K562 (cell line): ENCODE data around the gene SMIM45.

Experiments used
- EP300 ChIP-seq: IDR thresholded peaks from 2 replicates; pipeline ENCODE4 v1.6.1; 2012; ENCODE audit warnings: low read length, improper control_type of control experiment
- TF ChIP-seq, protein P1 (sequence below): sonication (generic); formaldehyde crosslinking; IDR thresholded peaks from 2 replicates; pipeline ENCODE4 v1.8.1; 2023; ENCODE audit warnings: mild to moderate bottlenecking, missing genetic modification reagents
- TF ChIP-seq, protein P2 (sequence below), 3 experiments: IDR thresholded peaks in 2 of 3; conservative IDR thresholded peaks in 1 of 3; 2 replicates each; pipeline ENCODE4 v1.5.1; 2011 to 2012; ENCODE audit warnings: low read length in 3 of 3, mild to moderate bottlenecking in 3 of 3, control low read depth in 2 of 3, improper control_type of control experiment in 1 of 3, inconsistent platforms in 1 of 3, low read depth in 1 of 3, mixed read lengths in 1 of 3, moderate library complexity in 1 of 3; ENCODE audit not compliant: insufficient read depth in 2 of 3

DNA sequence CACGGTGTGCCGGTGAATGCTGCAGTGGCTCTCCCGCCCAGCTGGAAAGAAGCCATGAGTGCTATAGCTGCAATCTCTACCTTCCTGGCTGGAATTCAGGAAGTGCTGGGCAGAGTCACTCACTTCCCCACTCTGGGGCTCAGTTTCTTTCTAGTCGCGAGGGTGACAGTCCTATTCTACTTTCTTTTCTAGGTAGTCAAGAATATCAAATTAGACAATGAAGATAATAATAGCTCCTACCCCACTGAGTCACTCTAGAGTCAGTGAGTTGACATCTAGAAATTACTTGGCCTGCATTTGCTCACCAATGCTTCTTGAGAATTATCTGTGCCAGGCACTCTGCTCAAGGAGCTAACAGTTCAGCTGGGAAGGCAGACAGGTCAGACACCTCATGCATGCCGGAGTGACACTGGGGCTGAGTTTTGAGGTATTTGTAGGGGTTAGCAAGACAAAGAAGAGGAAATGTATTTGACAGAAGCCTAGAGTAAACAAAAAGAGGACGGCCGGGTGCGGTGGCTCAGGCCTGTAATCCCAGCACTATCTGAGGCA lies 8.2 kb upstream of the SMIM45 start:
- no peak for TF ChIP-seq EP300
- TF ChIP-seq, protein P1, sequence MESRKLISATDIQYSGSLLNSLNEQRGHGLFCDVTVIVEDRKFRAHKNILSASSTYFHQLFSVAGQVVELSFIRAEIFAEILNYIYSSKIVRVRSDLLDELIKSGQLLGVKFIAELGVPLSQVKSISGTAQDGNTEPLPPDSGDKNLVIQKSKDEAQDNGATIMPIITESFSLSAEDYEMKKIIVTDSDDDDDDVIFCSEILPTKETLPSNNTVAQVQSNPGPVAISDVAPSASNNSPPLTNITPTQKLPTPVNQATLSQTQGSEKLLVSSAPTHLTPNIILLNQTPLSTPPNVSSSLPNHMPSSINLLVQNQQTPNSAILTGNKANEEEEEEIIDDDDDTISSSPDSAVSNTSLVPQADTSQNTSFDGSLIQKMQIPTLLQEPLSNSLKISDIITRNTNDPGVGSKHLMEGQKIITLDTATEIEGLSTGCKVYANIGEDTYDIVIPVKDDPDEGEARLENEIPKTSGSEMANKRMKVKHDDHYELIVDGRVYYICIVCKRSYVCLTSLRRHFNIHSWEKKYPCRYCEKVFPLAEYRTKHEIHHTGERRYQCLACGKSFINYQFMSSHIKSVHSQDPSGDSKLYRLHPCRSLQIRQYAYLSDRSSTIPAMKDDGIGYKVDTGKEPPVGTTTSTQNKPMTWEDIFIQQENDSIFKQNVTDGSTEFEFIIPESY (CRISPR knock-in tag) = no peak
- TF ChIP-seq, protein P2, sequence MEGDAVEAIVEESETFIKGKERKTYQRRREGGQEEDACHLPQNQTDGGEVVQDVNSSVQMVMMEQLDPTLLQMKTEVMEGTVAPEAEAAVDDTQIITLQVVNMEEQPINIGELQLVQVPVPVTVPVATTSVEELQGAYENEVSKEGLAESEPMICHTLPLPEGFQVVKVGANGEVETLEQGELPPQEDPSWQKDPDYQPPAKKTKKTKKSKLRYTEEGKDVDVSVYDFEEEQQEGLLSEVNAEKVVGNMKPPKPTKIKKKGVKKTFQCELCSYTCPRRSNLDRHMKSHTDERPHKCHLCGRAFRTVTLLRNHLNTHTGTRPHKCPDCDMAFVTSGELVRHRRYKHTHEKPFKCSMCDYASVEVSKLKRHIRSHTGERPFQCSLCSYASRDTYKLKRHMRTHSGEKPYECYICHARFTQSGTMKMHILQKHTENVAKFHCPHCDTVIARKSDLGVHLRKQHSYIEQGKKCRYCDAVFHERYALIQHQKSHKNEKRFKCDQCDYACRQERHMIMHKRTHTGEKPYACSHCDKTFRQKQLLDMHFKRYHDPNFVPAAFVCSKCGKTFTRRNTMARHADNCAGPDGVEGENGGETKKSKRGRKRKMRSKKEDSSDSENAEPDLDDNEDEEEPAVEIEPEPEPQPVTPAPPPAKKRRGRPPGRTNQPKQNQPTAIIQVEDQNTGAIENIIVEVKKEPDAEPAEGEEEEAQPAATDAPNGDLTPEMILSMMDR (IDR thresholded peaks at IDR 0.05 in 2 of 3, conservative IDR thresholded peaks at IDR 0.05 in 1 of 3; ENCODE audit: insufficient read depth in 2 of 3, low read depth in 1 of 3, low read length in 3 of 3) = no peak
